IMR-90 (cell line): Measurements from ENCODE around the gene CHST8. TPM values are rescaled to one million over a fixed set of nuclear protein-coding genes. Genes with fewer than 3 reads are reported as not detected.

Experiments used
- ATAC-seq: fragments of 200-7000 bp; cut with Tn5 transposase; 2 replicates; pipeline ENCODE4 v1.9.1; 2020; ENCODE audit warnings: low read depth, mild to moderate bottlenecking, moderate library complexity
- BruUV-seq: library from RNA; stranded (reverse); fragments of 400-500 nt; replicated peaks from 2 replicates; lab custom pipeline; 2021; lab: Mats Ljungman, UMichigan
- CTCF ChIA-PET: fragments of 300-600 bp; formaldehyde crosslinking; extraction: SDS; loops from one replicate; lab custom pipeline; 2021; ENCODE audit warnings: antibody characterized with exemption; lab: Yijun Ruan, JAX
- POLR2A ChIA-PET: fragments of 300-600 bp; sonication (Branson Sonifier 250); formaldehyde crosslinking; loops from one replicate; lab custom pipeline; 2022; ENCODE audit warnings: antibody characterized with exemption; ENCODE audit not compliant: unreplicated experiment; lab: Charles Lee
- DNase-seq: peaks from one replicate; pipeline ENCODE4 v3.0.0; 2013
- H2AFZ ChIP-seq: replicated peaks from 2 replicates; pipeline ENCODE3; 2013; ENCODE audit warnings: low read length, mild to moderate bottlenecking; ENCODE audit not compliant: poor library complexity
- H2AK5ac ChIP-seq: 2 replicates; pipeline ENCODE4 v1.6.1; 2013; ENCODE audit warnings: low read depth, low read length, inconsistent platforms
- H2AK9ac ChIP-seq: replicated peaks from 2 replicates; pipeline ENCODE3; 2013; ENCODE audit warnings: mild to moderate bottlenecking, low read depth, low read length, moderate library complexity; ENCODE audit not compliant: poor library complexity
- H2BK120ac ChIP-seq: 2 replicates; pipeline ENCODE4 v1.6.1; 2013; ENCODE audit warnings: low read depth, low read length, inconsistent platforms
- H2BK15ac ChIP-seq: 3 replicates; pipeline ENCODE4 v1.6.1; 2013; ENCODE audit warnings: low read depth, low read length, inconsistent platforms
- H2BK20ac ChIP-seq: 2 replicates; pipeline ENCODE4 v1.6.1; 2013; ENCODE audit warnings: low read depth, mild to moderate bottlenecking, inconsistent platforms, low read length, moderate library complexity
- H2BK5ac ChIP-seq: 2 replicates; pipeline ENCODE4 v1.6.1; 2013; ENCODE audit warnings: mild to moderate bottlenecking, low read depth, low read length, inconsistent platforms; ENCODE audit not compliant: poor library complexity, severe bottlenecking
- H3K14ac ChIP-seq: replicated peaks from 2 replicates; pipeline ENCODE4 v1.6.1; 2013; ENCODE audit warnings: low read depth, low read length, inconsistent platforms
- H3K18ac ChIP-seq: 2 replicates; pipeline ENCODE4 v1.6.1; 2013; ENCODE audit warnings: low read depth, low read length, control low read depth
- H3K23ac ChIP-seq: 2 replicates; pipeline ENCODE4 v1.6.1; 2013; ENCODE audit warnings: low read depth, low read length, inconsistent platforms
- H3K27ac ChIP-seq: 2 replicates; pipeline ENCODE4 v1.5.1; 2013; ENCODE audit warnings: mild to moderate bottlenecking, control low read depth, low read length; ENCODE audit not compliant: insufficient read depth
- H3K27me3 ChIP-seq: 2 replicates; pipeline ENCODE4 v1.6.1; 2013; ENCODE audit warnings: low read length; ENCODE audit not compliant: control insufficient read depth, insufficient read depth
- H3K36me3 ChIP-seq: 2 replicates; pipeline ENCODE4 v1.6.1; 2013; ENCODE audit warnings: low read length, mixed read lengths; ENCODE audit not compliant: control insufficient read depth, insufficient read depth
- H3K4ac ChIP-seq: 2 replicates; pipeline ENCODE4 v1.6.1; 2013; ENCODE audit warnings: low read depth, low read length, inconsistent platforms
- H3K4me1 ChIP-seq: 2 replicates; pipeline ENCODE4 v1.6.1; 2013; ENCODE audit warnings: low read length, mixed read lengths; ENCODE audit not compliant: control insufficient read depth, insufficient read depth
- H3K4me2 ChIP-seq: 2 replicates; pipeline ENCODE4 v1.6.1; 2013; ENCODE audit warnings: low read depth, mild to moderate bottlenecking, control low read depth, low read length, moderate library complexity
- H3K4me3 ChIP-seq: 2 replicates; pipeline ENCODE4 v1.5.1; 2013; ENCODE audit warnings: low read depth, mild to moderate bottlenecking, control low read depth, low read length, moderate library complexity; ENCODE audit not compliant: insufficient read depth
- H3K56ac ChIP-seq: 2 replicates; pipeline ENCODE4 v1.6.1; 2013; ENCODE audit warnings: low read length, inconsistent platforms; ENCODE audit not compliant: insufficient read depth; ENCODE audit errors: extremely low read depth
- H3K79me1 ChIP-seq, 2 experiments: 2 replicates each; pipeline ENCODE4 v1.6.1; 2013; ENCODE audit warnings: low read length in 2 of 2, inconsistent platforms in 1 of 2, low read depth in 1 of 2
- H3K9ac ChIP-seq: 2 replicates; pipeline ENCODE4 v1.6.1; 2013; ENCODE audit warnings: low read depth, low read length, control low read depth
- H3K9me1 ChIP-seq: 2 replicates; pipeline ENCODE4 v1.6.1; 2013; ENCODE audit warnings: low read length, inconsistent platforms; ENCODE audit not compliant: insufficient read depth
- H3K9me3 ChIP-seq: 2 replicates; pipeline ENCODE4 v1.6.1; 2013; ENCODE audit warnings: low read length; ENCODE audit not compliant: control insufficient read depth, insufficient read depth
- H4K20me1 ChIP-seq: 2 replicates; pipeline ENCODE4 v1.6.1; 2013; ENCODE audit warnings: low read length, inconsistent platforms; ENCODE audit not compliant: insufficient read depth
- H4K5ac ChIP-seq: 2 replicates; pipeline ENCODE4 v1.6.1; 2013; ENCODE audit warnings: mild to moderate bottlenecking, low read depth, low read length, control low read depth
- H4K8ac ChIP-seq, 2 experiments: 2 replicates each; pipeline ENCODE4 v1.6.1; 2013; ENCODE audit warnings: low read depth in 2 of 2, low read length in 2 of 2, control low read depth in 1 of 2, inconsistent platforms in 1 of 2
- H4K91ac ChIP-seq: 2 replicates; pipeline ENCODE4 v1.6.1; 2013; ENCODE audit warnings: low read depth, low read length, inconsistent platforms; ENCODE audit not compliant: insufficient read depth
- FOS ChIP-seq: fragments of 150-350 bp; IDR thresholded peaks from 2 replicates; pipeline ENCODE4 v1.6.1; 2016; ENCODE audit warnings: low read depth, low read length
- MXI1 ChIP-seq: IDR thresholded peaks from 2 replicates; pipeline ENCODE4 v1.6.1; 2012; ENCODE audit warnings: low read depth, mild to moderate bottlenecking, low read length, moderate library complexity, borderline replicate concordance
- WGBS, 2 experiments: methylation state at CpG; one replicate each; pipeline versions ENCODE4 v1.1.5 to v1.1.7; 2013; ENCODE audit warnings: missing lambda C conversion rate in 2 of 2; ENCODE audit not compliant: insufficient read length in 1 of 2; ENCODE audit errors: extremely low coverage in 2 of 2; 5-methylcytosine and 5-hydroxymethylcytosine counted together
- dilution Hi-C: fragments of 300-500 bp; cut with HindIII; formaldehyde crosslinking; loops from one replicate; pipeline ENCODE4 v1.14.3; 2018; ENCODE audit warnings: low sequenced_read_pairs; ENCODE audit not compliant: unreplicated experiment
- in situ Hi-C: fragments of 300-500 bp; cut with MboI; formaldehyde crosslinking; loops from 3 replicates; pipeline ENCODE4 v1.14.3; 2019; ENCODE audit warnings: low sequenced_read_pairs, inconsistent platforms, mixed read lengths
- intact Hi-C: fragments of 100-400 bp; cut with micrococcal nuclease; formaldehyde crosslinking; loops from 2 replicates; pipeline ENCODE4 v1.10.0; 2022
- polyA plus RNA-seq, 3 experiments: library from polyadenylated mRNA; depleted of rRNA; stranded (reverse); fragments of >200 nt; gene quantifications; 2 replicates each; pipeline ENCODE4 v1.2.3, GENCODE V29; 2012; ENCODE audit warnings: low replicate concordance in 1 of 3
- total RNA-seq: library from RNA; depleted of rRNA; stranded (reverse); fragments of >200 nt; gene quantifications from 2 replicates; pipeline ENCODE4 v1.2.3, GENCODE V29; 2012

The CHST8 gene
- total and polyA plus RNA-seq, 2 of the 4 experiments (the other 2 are of a cell fraction): not detected

GRCh38 chr19:33755099-33756035 lies 133.6 kb downstream of the CHST8 start:
- no peak for ATAC-seq
- H3K4me1 ChIP-seq: peaks cover 2% of the 10 kb centered on the region; the same call in 1 of the 2 replicates
- H3K36me3 ChIP-seq: no peaks in the 10 kb centered on the region
- no peaks in the 10 kb centered on the region for H3K9me3 ChIP-seq
- CTCF ChIA-PET: interaction anchor here (1.1 kb wide), 1 partner anchor 12 kb away, joined by 4 read pairs; no protein-coding TSS in a partner anchor
- H3K56ac ChIP-seq: no peak overlapping the region
- DNase-seq: no peak
- no peak overlapping the region for H2AK5ac ChIP-seq
- H3K14ac ChIP-seq: no peak overlapping the region
- dilution Hi-C loops (no loop called here), intact Hi-C loops (no loop called here), in situ Hi-C loops (no loop called here)
- H3K4me2 ChIP-seq: no peak overlapping the region
- H2BK5ac ChIP-seq: no peak overlapping the region
- H2AFZ ChIP-seq: no peak overlapping the region
- no peak overlapping the region for H4K5ac ChIP-seq
- H4K91ac ChIP-seq: no peak overlapping the region
- no peak overlapping the region for H4K8ac ChIP-seq
- no peak overlapping the region for H2AK9ac ChIP-seq
- POLR2A ChIA-PET: no interaction called here
- H3K4ac ChIP-seq: no peak overlapping the region
- no TSS peak for BruUV-seq
- H3K79me1 ChIP-seq: no peaks in the 10 kb centered on the region
- no peak overlapping the region for H2BK120ac ChIP-seq
- no peaks in the 10 kb centered on the region; the same call in 1 of the 2 replicates for H3K9me1 ChIP-seq
- TF ChIP-seq MXI1: no peak
- no peak for TF ChIP-seq FOS
- H3K9ac ChIP-seq: no peak overlapping the region
- no peaks in the 10 kb centered on the region; the same call in 1 of the 2 replicates for H3K27me3 ChIP-seq
- WGBS, 2 experiments: 44% methylated on average over 7 of the region's 26 CpGs; no CpG with 5 or more reads in 1 of the 2 experiments
- no peak overlapping the region for H3K18ac ChIP-seq
- no peak overlapping the region for H2BK15ac ChIP-seq
- H3K23ac ChIP-seq: no peak overlapping the region
- no peaks in the 10 kb centered on the region for H4K20me1 ChIP-seq
- H3K4me3 ChIP-seq: no peak overlapping the region
- H3K27ac ChIP-seq: no peak overlapping the region
- no peak overlapping the region for H2BK20ac ChIP-seq
